HepG2 (cell line): ENCODE data around the gene COL9A2. TPM values are rescaled to one million over a fixed set of nuclear protein-coding genes. Genes with fewer than 3 reads are reported as not detected.

ENCODE experiments used
- ARHGAP35 ChIP-seq: sonication (generic); formaldehyde crosslinking; IDR thresholded peaks from 2 replicates; pipeline ENCODE4 v1.9.0; 2022; ENCODE audit warnings: mild to moderate bottlenecking, inconsistent platforms, moderate library complexity, missing genetic modification reagents, borderline replicate concordance
- ETV5 ChIP-seq: IDR thresholded peaks from 2 replicates; pipeline ENCODE4 v1.6.1; 2018; ENCODE audit warnings: missing biosample characterization, missing genetic modification reagents, inconsistent platforms, borderline replicate concordance
- GATAD1 ChIP-seq: IDR thresholded peaks from 2 replicates; pipeline ENCODE4 v1.6.1; 2016; ENCODE audit warnings: missing genetic modification reagents, missing compliant biosample characterization
- GLI4 ChIP-seq: sonication (generic); formaldehyde crosslinking; IDR thresholded peaks from 2 replicates; pipeline ENCODE4 v1.5.1; 2020; ENCODE audit warnings: missing genetic modification reagents, mild to moderate bottlenecking, moderate library complexity, borderline replicate concordance
- HOXA9 ChIP-seq: sonication (generic); formaldehyde crosslinking; IDR thresholded peaks from 2 replicates; pipeline ENCODE4 v1.8.1; 2022; ENCODE audit warnings: missing genetic modification reagents, mild to moderate bottlenecking, moderate library complexity, borderline replicate concordance
- JARID2 ChIP-seq: sonication (generic); formaldehyde crosslinking; IDR thresholded peaks from 2 replicates; pipeline ENCODE4 v1.8.1; 2023; ENCODE audit warnings: missing genetic modification reagents, inconsistent platforms; ENCODE audit not compliant: insufficient replicate concordance
- REL ChIP-seq: sonication (generic); formaldehyde crosslinking; conservative IDR thresholded peaks from 2 replicates; pipeline ENCODE4 v1.8.0; 2022; ENCODE audit warnings: mild to moderate bottlenecking, missing genetic modification reagents, moderate library complexity
- ZFY ChIP-seq: sonication (generic); formaldehyde crosslinking; IDR thresholded peaks from 2 replicates; pipeline ENCODE4 v1.4.0; 2020; ENCODE audit warnings: missing genetic modification reagents
- ZNF101 ChIP-seq: sonication (generic); formaldehyde crosslinking; IDR thresholded peaks from 2 replicates; pipeline ENCODE4 v1.4.0; 2020; ENCODE audit warnings: mild to moderate bottlenecking, low read depth, missing genetic modification reagents, borderline replicate concordance
- ZNF333 ChIP-seq: sonication (generic); formaldehyde crosslinking; IDR thresholded peaks from 2 replicates; pipeline ENCODE4 v1.4.0; 2020; ENCODE audit warnings: mild to moderate bottlenecking, missing genetic modification reagents, borderline replicate concordance
- ZNF552 ChIP-seq: sonication (generic); formaldehyde crosslinking; IDR thresholded peaks from 2 replicates; pipeline ENCODE4 v1.9.0; 2022; ENCODE audit warnings: missing genetic modification reagents, mild to moderate bottlenecking, borderline replicate concordance
- ZNF598 ChIP-seq: sonication (generic); formaldehyde crosslinking; IDR thresholded peaks from 2 replicates; pipeline ENCODE4 v1.5.1; 2020; ENCODE audit warnings: mild to moderate bottlenecking, missing genetic modification reagents, borderline replicate concordance
- polyA plus RNA-seq, 8 experiments: library from polyadenylated mRNA; depleted of rRNA in 3 of 8; stranded (reverse) in 7 of 8; unstranded in 1 of 8; fragments of >200 nt; fragmentation: Illumina TruSeq in 4 of 8; extraction: Trizol in 4 of 8; gene quantifications; 2 replicates each; pipeline versions ENCODE4 v1.2.1 to v1.2.3, GENCODE V29; 2011 to 2016; ENCODE audit warnings: low read depth in 4 of 8, missing spikeins in 1 of 8, mixed read lengths in 1 of 8; ENCODE audit not compliant: insufficient read depth in 1 of 8
- total RNA-seq, 5 experiments: library from RNA; depleted of rRNA; stranded (reverse); fragments of >200 nt; fragmentation: Illumina TruSeq; extraction: Trizol; gene quantifications; 2 replicates each; pipeline ENCODE4 v1.2.3, GENCODE V29; 2016; ENCODE audit warnings: low read depth in 1 of 5
- TF ChIP-seq, protein P1 (sequence below): sonication (generic); formaldehyde crosslinking; IDR thresholded peaks from 2 replicates; pipeline ENCODE4 v1.5.1; 2020; ENCODE audit warnings: mild to moderate bottlenecking, missing genetic modification reagents, moderate library complexity
- TF ChIP-seq, protein P2 (sequence below): sonication (generic); formaldehyde crosslinking; IDR thresholded peaks from 2 replicates; pipeline ENCODE4 v1.4.0; 2020; ENCODE audit warnings: missing genetic modification reagents
- TF ChIP-seq, protein P3 (sequence below), 2 experiments: IDR thresholded peaks; 2 replicates each; pipeline ENCODE4 v1.6.1; 2011 to 2012; ENCODE audit warnings: low read length in 2 of 2, borderline replicate concordance in 1 of 2, low read depth in 1 of 2, mild to moderate bottlenecking in 1 of 2, moderate library complexity in 1 of 2

Gene COL9A2
- total and polyA plus RNA-seq, 2 of the 13 experiments (the other 11 are each of a cell fraction or from before 2014, with no cell fraction given) = 20.2 to 26.9 TPM

DNA sequence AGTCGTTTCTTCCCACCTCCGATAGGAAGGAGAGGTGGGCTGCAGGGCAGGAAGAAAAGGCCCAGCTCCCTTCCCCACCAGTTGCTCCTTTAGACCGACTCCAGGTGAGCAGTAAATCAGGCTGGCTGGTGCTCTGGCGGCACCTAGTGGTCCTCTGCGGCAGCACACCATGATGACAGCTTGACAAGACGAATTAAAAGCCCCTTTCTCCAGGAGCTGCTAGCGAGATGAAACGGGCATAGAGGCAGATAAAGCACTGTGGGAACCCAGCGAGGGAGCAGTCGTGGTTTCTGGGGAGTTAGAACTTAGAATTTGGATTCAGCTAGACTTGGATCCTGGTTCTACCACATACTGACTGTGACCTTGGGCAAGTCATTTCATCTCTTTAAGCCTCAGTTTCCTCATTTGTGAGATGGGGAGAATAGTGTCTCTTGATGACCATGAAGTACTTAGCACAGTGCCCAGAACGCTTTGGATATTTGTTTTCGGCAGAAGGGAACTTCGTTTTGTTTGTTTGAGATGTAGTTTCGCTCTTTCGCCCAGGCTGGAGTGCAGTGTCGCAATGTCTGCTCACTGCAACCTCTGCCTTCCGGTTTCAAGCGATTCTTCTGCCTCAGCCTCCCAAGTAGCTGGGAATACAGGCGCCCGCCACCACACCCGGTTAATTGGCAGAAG, 21.8 kb upstream of the COL9A2 start (continued):
- TF ChIP-seq, protein P1, sequence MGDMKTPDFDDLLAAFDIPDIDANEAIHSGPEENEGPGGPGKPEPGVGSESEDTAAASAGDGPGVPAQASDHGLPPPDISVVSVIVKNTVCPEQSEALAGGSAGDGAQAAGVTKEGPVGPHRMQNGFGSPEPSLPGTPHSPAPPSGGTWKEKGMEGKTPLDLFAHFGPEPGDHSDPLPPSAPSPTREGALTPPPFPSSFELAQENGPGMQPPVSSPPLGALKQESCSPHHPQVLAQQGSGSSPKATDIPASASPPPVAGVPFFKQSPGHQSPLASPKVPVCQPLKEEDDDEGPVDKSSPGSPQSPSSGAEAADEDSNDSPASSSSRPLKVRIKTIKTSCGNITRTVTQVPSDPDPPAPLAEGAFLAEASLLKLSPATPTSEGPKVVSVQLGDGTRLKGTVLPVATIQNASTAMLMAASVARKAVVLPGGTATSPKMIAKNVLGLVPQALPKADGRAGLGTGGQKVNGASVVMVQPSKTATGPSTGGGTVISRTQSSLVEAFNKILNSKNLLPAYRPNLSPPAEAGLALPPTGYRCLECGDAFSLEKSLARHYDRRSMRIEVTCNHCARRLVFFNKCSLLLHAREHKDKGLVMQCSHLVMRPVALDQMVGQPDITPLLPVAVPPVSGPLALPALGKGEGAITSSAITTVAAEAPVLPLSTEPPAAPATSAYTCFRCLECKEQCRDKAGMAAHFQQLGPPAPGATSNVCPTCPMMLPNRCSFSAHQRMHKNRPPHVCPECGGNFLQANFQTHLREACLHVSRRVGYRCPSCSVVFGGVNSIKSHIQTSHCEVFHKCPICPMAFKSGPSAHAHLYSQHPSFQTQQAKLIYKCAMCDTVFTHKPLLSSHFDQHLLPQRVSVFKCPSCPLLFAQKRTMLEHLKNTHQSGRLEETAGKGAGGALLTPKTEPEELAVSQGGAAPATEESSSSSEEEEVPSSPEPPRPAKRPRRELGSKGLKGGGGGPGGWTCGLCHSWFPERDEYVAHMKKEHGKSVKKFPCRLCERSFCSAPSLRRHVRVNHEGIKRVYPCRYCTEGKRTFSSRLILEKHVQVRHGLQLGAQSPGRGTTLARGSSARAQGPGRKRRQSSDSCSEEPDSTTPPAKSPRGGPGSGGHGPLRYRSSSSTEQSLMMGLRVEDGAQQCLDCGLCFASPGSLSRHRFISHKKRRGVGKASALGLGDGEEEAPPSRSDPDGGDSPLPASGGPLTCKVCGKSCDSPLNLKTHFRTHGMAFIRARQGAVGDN (CRISPR knock-in tag) = peak; percentile 46
- TF ChIP-seq, protein P2, sequence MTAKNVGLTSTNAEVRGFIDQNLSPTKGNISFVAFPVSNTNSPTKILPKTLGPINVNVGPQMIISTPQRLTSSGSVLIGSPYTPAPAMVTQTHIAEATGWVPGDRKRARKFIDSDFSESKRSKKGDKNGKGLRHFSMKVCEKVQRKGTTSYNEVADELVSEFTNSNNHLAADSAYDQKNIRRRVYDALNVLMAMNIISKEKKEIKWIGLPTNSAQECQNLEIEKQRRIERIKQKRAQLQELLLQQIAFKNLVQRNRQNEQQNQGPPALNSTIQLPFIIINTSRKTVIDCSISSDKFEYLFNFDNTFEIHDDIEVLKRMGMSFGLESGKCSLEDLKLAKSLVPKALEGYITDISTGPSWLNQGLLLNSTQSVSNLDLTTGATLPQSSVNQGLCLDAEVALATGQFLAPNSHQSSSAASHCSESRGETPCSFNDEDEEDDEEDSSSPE (CRISPR knock-in tag) = no peak
- no peak for TF ChIP-seq REL (CRISPR knock-in tag)
- no peak for TF ChIP-seq ZNF333 (CRISPR knock-in tag)
- TF ChIP-seq ZNF598 (CRISPR knock-in tag) = 0 out of 2 replicates have a peak, but pooled peaks have one; percentile 18
- TF ChIP-seq, protein P3, sequence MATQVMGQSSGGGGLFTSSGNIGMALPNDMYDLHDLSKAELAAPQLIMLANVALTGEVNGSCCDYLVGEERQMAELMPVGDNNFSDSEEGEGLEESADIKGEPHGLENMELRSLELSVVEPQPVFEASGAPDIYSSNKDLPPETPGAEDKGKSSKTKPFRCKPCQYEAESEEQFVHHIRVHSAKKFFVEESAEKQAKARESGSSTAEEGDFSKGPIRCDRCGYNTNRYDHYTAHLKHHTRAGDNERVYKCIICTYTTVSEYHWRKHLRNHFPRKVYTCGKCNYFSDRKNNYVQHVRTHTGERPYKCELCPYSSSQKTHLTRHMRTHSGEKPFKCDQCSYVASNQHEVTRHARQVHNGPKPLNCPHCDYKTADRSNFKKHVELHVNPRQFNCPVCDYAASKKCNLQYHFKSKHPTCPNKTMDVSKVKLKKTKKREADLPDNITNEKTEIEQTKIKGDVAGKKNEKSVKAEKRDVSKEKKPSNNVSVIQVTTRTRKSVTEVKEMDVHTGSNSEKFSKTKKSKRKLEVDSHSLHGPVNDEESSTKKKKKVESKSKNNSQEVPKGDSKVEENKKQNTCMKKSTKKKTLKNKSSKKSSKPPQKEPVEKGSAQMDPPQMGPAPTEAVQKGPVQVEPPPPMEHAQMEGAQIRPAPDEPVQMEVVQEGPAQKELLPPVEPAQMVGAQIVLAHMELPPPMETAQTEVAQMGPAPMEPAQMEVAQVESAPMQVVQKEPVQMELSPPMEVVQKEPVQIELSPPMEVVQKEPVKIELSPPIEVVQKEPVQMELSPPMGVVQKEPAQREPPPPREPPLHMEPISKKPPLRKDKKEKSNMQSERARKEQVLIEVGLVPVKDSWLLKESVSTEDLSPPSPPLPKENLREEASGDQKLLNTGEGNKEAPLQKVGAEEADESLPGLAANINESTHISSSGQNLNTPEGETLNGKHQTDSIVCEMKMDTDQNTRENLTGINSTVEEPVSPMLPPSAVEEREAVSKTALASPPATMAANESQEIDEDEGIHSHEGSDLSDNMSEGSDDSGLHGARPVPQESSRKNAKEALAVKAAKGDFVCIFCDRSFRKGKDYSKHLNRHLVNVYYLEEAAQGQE (IDR thresholded peaks at IDR 0.05; ENCODE audit: borderline replicate concordance in 1 of 2, low read depth in 1 of 2, low read length in 2 of 2) = no peak
- no peak for TF ChIP-seq ZNF552 (CRISPR knock-in tag)
- no peak for TF ChIP-seq GLI4 (CRISPR knock-in tag)
- TF ChIP-seq HOXA9 (CRISPR knock-in tag) = no peak
- peak; percentile 74 for TF ChIP-seq ETV5 (CRISPR knock-in tag)
- TF ChIP-seq GATAD1 (CRISPR knock-in tag) = peak; percentile 56
- no peak for TF ChIP-seq ARHGAP35 (CRISPR knock-in tag)
- no peak for TF ChIP-seq ZNF101 (CRISPR knock-in tag)
- TF ChIP-seq ZFY (CRISPR knock-in tag) = peak; percentile 46; the same call in 1 of the 2 replicates
- no peak for TF ChIP-seq JARID2 (CRISPR knock-in tag)
